OCI-LY1 (cell line): ENCODE results near the gene RSF1.

ENCODE experiments used
- H2AFZ ChIP-seq: fragments of 200-600 bp; sonication (generic), shearing (Covaris generic); 2 replicates; pipeline ENCODE4 v1.6.0; 2014; ENCODE audit warnings: antibody characterized with exemption, mild to moderate bottlenecking, low read length
- H3F3A ChIP-seq: fragments of 200-600 bp; sonication (generic), shearing (Covaris generic); 2 replicates; pipeline ENCODE4 v1.6.0; 2014; ENCODE audit warnings: mild to moderate bottlenecking, antibody characterized with exemption, low read length, moderate library complexity; ENCODE audit not compliant: insufficient read depth
- H3K27ac ChIP-seq: fragments of 200-600 bp; sonication (generic); 2 replicates; pipeline ENCODE4 v1.5.1; 2014; ENCODE audit warnings: low read length, mixed run types, mild to moderate bottlenecking, low read depth; ENCODE audit not compliant: poor library complexity, severe bottlenecking
- H3K27me3 ChIP-seq: fragments of 200-600 bp; sonication (generic); 2 replicates; pipeline ENCODE4 v1.6.0; 2014; ENCODE audit warnings: antibody characterized with exemption, mild to moderate bottlenecking, low read length, moderate library complexity; ENCODE audit not compliant: insufficient read depth
- H3K36me3 ChIP-seq: fragments of 200-600 bp; sonication (generic); 2 replicates; pipeline ENCODE4 v1.6.1; 2014; ENCODE audit warnings: mild to moderate bottlenecking, antibody characterized with exemption, low read length, moderate library complexity, mixed read lengths; ENCODE audit not compliant: insufficient read depth
- H3K4me1 ChIP-seq: fragments of 200-600 bp; sonication (generic); 2 replicates; pipeline ENCODE4 v1.5.1; 2014; ENCODE audit warnings: mild to moderate bottlenecking, low read length, moderate library complexity; ENCODE audit not compliant: insufficient read depth, severe bottlenecking
- H3K4me2 ChIP-seq: fragments of 200-600 bp; sonication (generic), shearing (Covaris generic); 2 replicates; pipeline ENCODE4 v1.6.1; 2014; ENCODE audit warnings: low read length
- H3K4me3 ChIP-seq: fragments of 200-600 bp; sonication (generic); 2 replicates; pipeline ENCODE4 v1.5.1; 2014; ENCODE audit warnings: low read length, low read depth, mild to moderate bottlenecking, mixed read lengths; ENCODE audit not compliant: poor library complexity, severe bottlenecking
- H3K79me2 ChIP-seq: fragments of 200-600 bp; shearing (Covaris generic); 2 replicates; pipeline ENCODE4 v1.6.1; 2016; ENCODE audit warnings: mixed run types, low read length, mixed read lengths; ENCODE audit not compliant: insufficient read depth
- H3K9ac ChIP-seq: fragments of 200-600 bp; sonication (generic), shearing (Covaris generic); 2 replicates; pipeline ENCODE4 v1.6.1; 2014; ENCODE audit warnings: mild to moderate bottlenecking, low read length, mixed read lengths
- H3K9me2 ChIP-seq: fragments of 200-600 bp; sonication (generic), shearing (Covaris generic); 2 replicates; pipeline ENCODE4 v1.6.1; 2014; ENCODE audit warnings: low read depth, mild to moderate bottlenecking, low read length, mixed read lengths
- H3K9me3 ChIP-seq: fragments of 200-600 bp; shearing (Covaris generic); 2 replicates; pipeline ENCODE4 v1.6.1; 2014; ENCODE audit warnings: low read length, mixed read lengths
- H4K20me1 ChIP-seq: fragments of 200-600 bp; sonication (generic), shearing (Covaris generic); 2 replicates; pipeline ENCODE4 v1.6.0; 2016; ENCODE audit warnings: mild to moderate bottlenecking, low read length; ENCODE audit not compliant: insufficient read depth
- CTCF ChIP-seq: fragments of 200-600 bp; sonication (generic), shearing (Covaris generic); IDR thresholded peaks from 2 replicates; pipeline ENCODE4 v1.5.1; 2017; ENCODE audit warnings: mild to moderate bottlenecking, antibody characterized with exemption, low read length, moderate library complexity, mixed read lengths
- EZH2 ChIP-seq: fragments of 200-600 bp; sonication (generic), shearing (Covaris generic); IDR thresholded peaks from 2 replicates; pipeline ENCODE4 v1.8.0; 2017; ENCODE audit warnings: borderline replicate concordance, mixed run types, mild to moderate bottlenecking, antibody characterized with exemption, low read length, moderate library complexity, mixed read lengths

Gene RSF1

GRCh38 chr11:77748266-77748665 lies 72.3 kb downstream of the RSF1 start:
- Histone ChIP-seq H3K9me2 (no peaks in the 10 kb centered on the region), H3K27me3 (no peaks in the 10 kb centered on the region), H3K36me3 (peaks cover 17% of the 10 kb centered on the region), H3K9me3 (no peaks in the 10 kb centered on the region), H3K4me3 (no peak overlapping the region), H3K27ac (no peak overlapping the region), H3F3A (no peaks in the 10 kb centered on the region), H3K4me2 (no peak overlapping the region), H2AFZ (no peak overlapping the region), H4K20me1 (no peaks in the 10 kb centered on the region), H3K9ac (no peak overlapping the region), H3K4me1 (no peaks in the 10 kb centered on the region), H3K79me2 (peaks cover 4% of the 10 kb centered on the region; the same call in 1 of the 2 replicates)
- TF ChIP-seq EZH2 (no peak), CTCF (no peak)

GRCh38 chr11:77747381-77747969 lies 73.0 kb downstream of the RSF1 start:
- Histone ChIP-seq H3K4me2 (no peak overlapping the region), H3K9ac (no peak overlapping the region), H3K4me3 (no peak overlapping the region), H3K9me3 (no peaks in the 10 kb centered on the region), H3K4me1 (no peaks in the 10 kb centered on the region), H3K27me3 (no peaks in the 10 kb centered on the region), H2AFZ (no peak overlapping the region), H3K27ac (no peak overlapping the region), H4K20me1 (no peaks in the 10 kb centered on the region), H3F3A (no peaks in the 10 kb centered on the region), H3K9me2 (no peaks in the 10 kb centered on the region), H3K79me2 (peaks cover 4% of the 10 kb centered on the region; the same call in 1 of the 2 replicates), H3K36me3 (peaks cover 16% of the 10 kb centered on the region)
- TF ChIP-seq EZH2 (no peak), CTCF (no peak)

GRCh38 chr11:77736473-77736872 lies 84.0 kb downstream of the RSF1 start:
- Histone ChIP-seq H3K9ac (no peak overlapping the region), H3K4me2 (no peak overlapping the region), H4K20me1 (no peaks in the 10 kb centered on the region), H3K9me3 (0 out of 2 replicates have a peak, but pooled peaks cover 1% of the 10 kb centered on the region), H3K27me3 (no peaks in the 10 kb centered on the region), H3K36me3 (peaks cover 85% of the 10 kb centered on the region), H2AFZ (no peak overlapping the region), H3K4me3 (no peak overlapping the region), H3K4me1 (no peaks in the 10 kb centered on the region), H3K9me2 (no peaks in the 10 kb centered on the region), H3F3A (no peaks in the 10 kb centered on the region), H3K79me2 (no peaks in the 10 kb centered on the region), H3K27ac (no peak overlapping the region)
- TF ChIP-seq CTCF: no peak
- no peak for TF ChIP-seq EZH2
